Keratinocyte (primary cell): Measurements from ENCODE around the gene RAD18. TPM values are rescaled to one million over a fixed set of nuclear protein-coding genes. Genes with fewer than 3 reads are reported as not detected.

Experiments
- DNase-seq: peaks from one replicate; pipeline ENCODE4 v3.0.0-alpha.2; 2011; ENCODE audit warnings: low read depth, missing footprints, low spot score
- FAIRE-seq: peaks from 2 replicates; lab custom pipeline; 2011; peaks lifted over from hg19 to GRCh38; lab: Jason Lieb, UNC
- H2AFZ ChIP-seq: 2 replicates; pipeline ENCODE4 v1.6.0; 2012; ENCODE audit warnings: low read length, control low read depth, inconsistent platforms; ENCODE audit not compliant: control insufficient read depth
- H3K27ac ChIP-seq: 2 replicates; pipeline ENCODE4 v1.5.1; 2011; ENCODE audit warnings: low read length; ENCODE audit not compliant: control insufficient read depth, insufficient read depth
- H3K27me3 ChIP-seq: 3 replicates; pipeline ENCODE4 v1.6.0; 2011; ENCODE audit warnings: low read length; ENCODE audit not compliant: control insufficient read depth, insufficient read depth; ENCODE audit errors: extremely low read depth
- H3K36me3 ChIP-seq, 2 experiments: 2 replicates in 1 of 2; 3 replicates in 1 of 2; pipeline ENCODE4 v1.5.1; 2011; ENCODE audit warnings: low read length in 2 of 2, mild to moderate bottlenecking in 1 of 2; ENCODE audit not compliant: control insufficient read depth in 2 of 2, insufficient read depth in 2 of 2; ENCODE audit errors: extremely low read depth in 1 of 2
- H3K4me1 ChIP-seq: 3 replicates; pipeline ENCODE4 v1.5.1; 2011; ENCODE audit warnings: low read length; ENCODE audit not compliant: control insufficient read depth, insufficient read depth; ENCODE audit errors: extremely low read depth
- H3K4me2 ChIP-seq: 3 replicates; pipeline ENCODE4 v1.6.0; 2011; ENCODE audit warnings: low read depth, low read length; ENCODE audit not compliant: control insufficient read depth, insufficient read depth; ENCODE audit errors: extremely low read depth
- H3K4me3 ChIP-seq, 3 experiments: fragments of 200-600 bp in 1 of 3; sonication (generic) in 1 of 3; 2 replicates in 2 of 3; 3 replicates in 1 of 3; pipeline ENCODE4 v1.5.1; 2011 to 2016; ENCODE audit warnings: low read length in 3 of 3, mild to moderate bottlenecking in 3 of 3, control low read depth in 2 of 3, inconsistent platforms in 1 of 3, low read depth in 1 of 3, mixed read lengths in 1 of 3, mixed run types in 1 of 3, moderate library complexity in 1 of 3; ENCODE audit not compliant: control insufficient read depth in 2 of 3, insufficient read depth in 2 of 3; ENCODE audit errors: extremely low read depth in 1 of 3
- H3K79me2 ChIP-seq: 2 replicates; pipeline ENCODE4 v1.6.0; 2012; ENCODE audit warnings: low read length; ENCODE audit not compliant: control insufficient read depth, insufficient read depth
- H3K9ac ChIP-seq: 3 replicates; pipeline ENCODE4 v1.6.0; 2011; ENCODE audit warnings: low read length; ENCODE audit not compliant: control insufficient read depth, insufficient read depth; ENCODE audit errors: extremely low read depth
- H3K9me1 ChIP-seq: 3 replicates; pipeline ENCODE4 v1.6.0; 2011; ENCODE audit warnings: low read length; ENCODE audit not compliant: control insufficient read depth, insufficient read depth; ENCODE audit errors: extremely low read depth
- H3K9me3 ChIP-seq: 2 replicates; pipeline ENCODE4 v1.5.1; 2012; ENCODE audit warnings: low read depth, low read length; ENCODE audit not compliant: control insufficient read depth
- H4K20me1 ChIP-seq: 3 replicates; pipeline ENCODE4 v1.6.0; 2011; ENCODE audit warnings: low read length; ENCODE audit not compliant: control insufficient read depth, insufficient read depth; ENCODE audit errors: extremely low read depth
- CTCF ChIP-seq, 3 experiments: IDR thresholded peaks in 1 of 3; conservative IDR thresholded peaks in 1 of 3; optimal IDR thresholded peaks in 1 of 3; 2 replicates in 2 of 3; 3 replicates in 1 of 3; pipeline versions ENCODE3 to v1.5.1; 2011; ENCODE audit warnings: low read length in 3 of 3, mild to moderate bottlenecking in 3 of 3, moderate library complexity in 2 of 3, control low read depth in 1 of 3, inconsistent platforms in 1 of 3; ENCODE audit not compliant: insufficient read depth in 2 of 3; ENCODE audit errors: extremely low read depth in 1 of 3
- EZH2 ChIP-seq: IDR thresholded peaks from one replicate; pipeline ENCODE4 v1.6.1; 2012; ENCODE audit warnings: inconsistent platforms, mild to moderate bottlenecking, low read length, moderate library complexity
- dilution Hi-C: fragments of 300-500 bp; cut with MboI; formaldehyde crosslinking; loops from one replicate; pipeline ENCODE4 v1.7.0; 2020; ENCODE audit warnings: low sequenced_read_pairs; ENCODE audit not compliant: extremely low pct_ligation_motif_present
- polyA plus RNA-seq, 5 experiments: library from polyadenylated mRNA; depleted of rRNA in 3 of 5; stranded (reverse) in 3 of 5; stranded (forward) in 1 of 5; unstranded in 1 of 5; fragments of >200 nt; gene quantifications; 1 replicate in 1 of 5; 2 replicates in 3 of 5; 3 replicates in 1 of 5; pipeline versions ENCODE4 v1.2.1 to v1.2.3, GENCODE V29; 2011 to 2012; ENCODE audit warnings: missing spikeins in 2 of 5, low read depth in 1 of 5, low replicate concordance in 1 of 5

The RAD18 gene
- polyA plus RNA-seq, 1 donor (not counting 4 experiments of a cell fraction or from before 2014, with no cell fraction given): 16.0 TPM

GRCh38 chr3:8856721-8857120 is 106.6 kb downstream of the RAD18 start:
- H2AFZ ChIP-seq: no peak overlapping the region
- no peak overlapping the region for H3K9ac ChIP-seq
- H3K9me1 ChIP-seq: no peaks in the 10 kb centered on the region
- H3K27me3 ChIP-seq: no peaks in the 10 kb centered on the region
- no peaks in the 10 kb centered on the region for H3K79me2 ChIP-seq
- peaks cover 0 to 4% of the 10 kb centered on the region in 2 experiments for H3K36me3 ChIP-seq
- no peaks in the 10 kb centered on the region for H4K20me1 ChIP-seq
- no peak overlapping the region for H3K27ac ChIP-seq
- H3K4me2 ChIP-seq: no peak overlapping the region
- no peak for FAIRE-seq
- dilution Hi-C loops: no loop called here
- H3K4me3 ChIP-seq: no peak overlapping the region
- no peak for DNase-seq
- TF ChIP-seq CTCF (optimal IDR thresholded peaks at IDR 0.05 in 1 of 3, IDR thresholded peaks at IDR 0.05 in 1 of 3, conservative IDR thresholded peaks at IDR 0.05 in 1 of 3; ENCODE audit: extremely low read depth in 1 of 3, insufficient read depth in 2 of 3, low read length in 3 of 3) (no peak), EZH2 (no peak)
- no peaks in the 10 kb centered on the region for H3K9me3 ChIP-seq
- H3K4me1 ChIP-seq: peaks cover 7% of the 10 kb centered on the region

- Histone ChIP-seq H3K36me3 (peaks cover 0 to 4% of the 10 kb centered on the region in 2 experiments), H3K79me2 (no peaks in the 10 kb centered on the region), H3K27ac (no peak overlapping the region), H3K27me3 (no peaks in the 10 kb centered on the region), H3K4me3 (no peak overlapping the region), H3K9me1 (no peaks in the 10 kb centered on the region), H3K4me1 (peaks cover 13% of the 10 kb centered on the region), H3K4me2 (no peak overlapping the region), H3K9me3 (no peaks in the 10 kb centered on the region), H3K9ac (no peak overlapping the region), H2AFZ (no peak overlapping the region), H4K20me1 (no peaks in the 10 kb centered on the region)
- TF ChIP-seq EZH2 (no peak), CTCF (optimal IDR thresholded peaks at IDR 0.05 in 1 of 3, IDR thresholded peaks at IDR 0.05 in 1 of 3, conservative IDR thresholded peaks at IDR 0.05 in 1 of 3; ENCODE audit: extremely low read depth in 1 of 3, insufficient read depth in 2 of 3, low read length in 3 of 3) (no peak)
- DNase-seq (no peak), FAIRE-seq (no peak)
- dilution Hi-C loops: no loop called here
Measured at GRCh38 chr3:8856071-8856470, 107.2 kb downstream of the RAD18 start.
